ENCODE results near the gene SIDT2. TPM values are rescaled to one million over a fixed set of nuclear protein-coding genes. Genes with fewer than 3 reads are reported as not detected.
"Not testable (repeated sequence)": the region's sequence is repeated elsewhere in the genome, so short reads cannot be mapped to it uniquely, and the experiment has no call there.

Gene SIDT2
- total RNA-seq, 4 donors from 2014 or later, result 15.3 to 50.1 (median 33.6) TPM

- Histone ChIP-seq H3K9me3 (no peaks in the 10 kb centered on the region), H3K4me3 (peak overlapping the region in 1 of 2 donors; percentile 73), H3K27me3 (no peaks in the 10 kb centered on the region), H3K36me3 (peaks cover 0 to 42% of the 10 kb centered on the region in 2 donors), H3K4me1 (peaks cover 0 to 51% (median 4%) of the 10 kb centered on the region in 3 donors), H3K27ac (peak overlapping the region; percentile 97 to 99 (median 97))
- TF ChIP-seq POLR2AphosphoS5 (IDR thresholded peaks at IDR 0.05) (peak; percentile 66), EP300 (IDR thresholded peaks at IDR 0.05) (no peak), POLR2A (IDR thresholded peaks at IDR 0.05) (peak in 1 of 2 donors; percentile 10), CTCF (IDR thresholded peaks at IDR 0.05) (no peak)
- 13 to 59% methylated on average over 2 of the region's 11 CpGs for WGBS, 2 donors (ENCODE audit: low coverage in 1 of 2)
- ATAC-seq, result no peak
Observed at GRCh38 chr11:117205211-117205818, 26.8 kb downstream of the SIDT2 start.

- not testable (repeated sequence) for H3K9me3 ChIP-seq, H3K4me3 ChIP-seq, H3K27me3 ChIP-seq
- peak overlapping the region; percentile 60 to 97 (median 76) for H3K27ac ChIP-seq
- no CpG with 5 or more reads among the region's 8 CpGs for WGBS, 2 donors (ENCODE audit: low coverage in 1 of 2)
- peak in 1 of 2 donors; percentile 24 for TF ChIP-seq POLR2A (IDR thresholded peaks at IDR 0.05)
- peak; percentile 82 for TF ChIP-seq POLR2AphosphoS5 (IDR thresholded peaks at IDR 0.05)
- peak; percentile 3 for ATAC-seq
- peaks cover 0 to 50% (median 4%) of the 10 kb centered on the region in 3 donors for H3K4me1 ChIP-seq
- peaks cover 0 to 42% of the 10 kb centered on the region in 2 donors for H3K36me3 ChIP-seq
Observed at GRCh38 chr11:117206111-117206510, 27.6 kb downstream of the SIDT2 start.

- no CpG with 5 or more reads among the region's 11 CpGs for WGBS, 2 donors (ENCODE audit: low coverage in 1 of 2)
- H3K27me3 ChIP-seq, H3K4me3 ChIP-seq, H3K9me3 ChIP-seq: not testable (repeated sequence)
- Histone ChIP-seq H3K36me3 (peaks cover 0 to 37% of the 10 kb centered on the region in 2 donors), H3K4me1 (peaks cover 0 to 48% (median 4%) of the 10 kb centered on the region in 3 donors), H3K27ac (peak overlapping the region in 2 of 4 donors; percentile 54 to 76)
- peak; percentile 33 for TF ChIP-seq POLR2AphosphoS5 (IDR thresholded peaks at IDR 0.05)
- ATAC-seq, result peak; percentile 31
Observed at GRCh38 chr11:117206859-117207258, 28.3 kb downstream of the SIDT2 start.

- ATAC-seq, H3K9me3 ChIP-seq, H3K4me3 ChIP-seq, H3K27me3 ChIP-seq: not testable (repeated sequence)
- H3K36me3 ChIP-seq, result peaks cover 0 to 31% of the 10 kb centered on the region in 2 donors
- H3K27ac ChIP-seq, result peak overlapping the region in 2 of 4 donors; percentile 60 to 68
- 55 to 82% methylated on average over 5 of the region's 5 CpGs for WGBS, 2 donors (ENCODE audit: low coverage in 1 of 2)
- H3K4me1 ChIP-seq, result peaks cover 0 to 42% (median 4%) of the 10 kb centered on the region in 3 donors
Observed at GRCh38 chr11:117207481-117207880, 28.9 kb downstream of the SIDT2 start.

- 100% methylated on average over 1 of the region's 13 CpGs; no CpG with 5 or more reads in 1 of the 2 donors for WGBS, 2 donors (ENCODE audit: low coverage in 1 of 2)
- H3K4me1 ChIP-seq, result peaks cover 0 to 31% (median 4%) of the 10 kb centered on the region in 3 donors
- peaks cover 0 to 31% of the 10 kb centered on the region in 2 donors for H3K36me3 ChIP-seq
- TF ChIP-seq CTCF (IDR thresholded peaks at IDR 0.05), result peak in 2 of 4 experiments; percentile 44 to 50
- TF ChIP-seq POLR2AphosphoS5 (IDR thresholded peaks at IDR 0.05), result peak; percentile 91
- H3K4me3 ChIP-seq, H3K9me3 ChIP-seq, H3K27me3 ChIP-seq: not testable (repeated sequence)
- peak overlapping the region in 2 of 4 donors; percentile 46 to 54 for H3K27ac ChIP-seq
- ATAC-seq, result peak; percentile 1
Observed at GRCh38 chr11:117208710-117209109, 30.2 kb downstream of the SIDT2 start.

GRCh38 chr11:117209351-117210125 lies 31.0 kb downstream of the SIDT2 start:
- Histone ChIP-seq H3K36me3 (peaks cover 0 to 31% of the 10 kb centered on the region in 2 donors), H3K27ac (peak overlapping the region in 3 of 4 donors; percentile 45 to 67 (median 64)), H3K4me1 (peaks cover 0 to 23% (median 4%) of the 10 kb centered on the region in 3 donors)
- WGBS, 2 donors (ENCODE audit: low coverage in 1 of 2), result 71 to 74% methylated on average over 6 to 7 of the region's 8 CpGs
- TF ChIP-seq POLR2AphosphoS5 (IDR thresholded peaks at IDR 0.05) (peak; percentile 83), POLR2A (IDR thresholded peaks at IDR 0.05) (peak in 1 of 2 donors; percentile 19)
- H3K27me3 ChIP-seq, H3K9me3 ChIP-seq, H3K4me3 ChIP-seq: not testable (repeated sequence)
- ATAC-seq, result peak; percentile 5

All from gastroesophageal sphincter (tissue), 4 donors.